WTC11 (cell line): ENCODE data around the gene SLC25A44. TPM values are rescaled to one million over a fixed set of nuclear protein-coding genes. Genes with fewer than 3 reads are reported as not detected.

Experiments
- CTCF ChIP-seq: fragments of 200-600 bp; IDR thresholded peaks from 2 replicates; pipeline ENCODE4 v1.8.0; 2022; ENCODE audit warnings: antibody characterized with exemption
- ELF4 ChIP-seq: sonication (generic); formaldehyde crosslinking; IDR thresholded peaks from 2 replicates; pipeline ENCODE4 v1.8.1; 2022; ENCODE audit warnings: low read depth, mild to moderate bottlenecking, moderate library complexity, missing genetic modification reagents
- ZMAT4 ChIP-seq: fragments of 250-450 bp; sonication (Bioruptor Pico); IDR thresholded peaks from 2 replicates; pipeline ENCODE4 v1.9.0; 2021; ENCODE audit warnings: mild to moderate bottlenecking
- total RNA-seq: library from RNA; stranded (reverse); gene quantifications from 3 replicates; pipeline ENCODE4 v1.2.3, GENCODE V29; 2021

The SLC25A44 gene
- total RNA-seq, 1 experiment from 2014 or later = 29.1 TPM

GRCh38 chr1:156260896-156261295 is 67.0 kb downstream of the SLC25A44 start (continued):
- TF ChIP-seq ZMAT4 (CRISPR knock-in tag) (no peak), CTCF (no peak), ELF4 (no peak)

Other genes with a start within 250 kb of the SLC25A44 start
- 60.0 to 69.5 TPM (median 66.2 TPM) in 3 replicates for gene ARHGEF2, start 215.6 kb upstream of the SLC25A44 start, total RNA-seq
- gene SSR2, start 173.2 kb upstream of the SLC25A44 start, total RNA-seq = 172 to 175 TPM (median 174 TPM) in 3 replicates
- gene UBQLN4, start 140.3 kb upstream of the SLC25A44 start, total RNA-seq = 35.0 to 37.3 TPM (median 36.3 TPM) in 3 replicates
- gene LAMTOR2, start 139.3 kb upstream of the SLC25A44 start, total RNA-seq = 62.4 to 75.7 TPM (median 73.8 TPM) in 3 replicates
- gene RAB25, start 132.9 kb upstream of the SLC25A44 start, total RNA-seq = 61.9 to 82.8 TPM (median 82.5 TPM) in 3 replicates
- 66.3 to 79.1 TPM (median 70.6 TPM) in 3 replicates for gene MEX3A, start 111.6 kb upstream of the SLC25A44 start, total RNA-seq
- gene LMNA, start 79.4 kb upstream of the SLC25A44 start, total RNA-seq = 40.7 to 68.8 TPM (median 46.2 TPM) in 3 replicates
- 6.9 to 12.4 TPM (median 8.7 TPM) in 3 replicates for gene SEMA4A, start 40.5 kb upstream of the SLC25A44 start, total RNA-seq
- 112 to 129 TPM (median 115 TPM) in 3 replicates for gene PMF1, start 18.9 kb downstream of the SLC25A44 start, total RNA-seq
- 2.3 to 3.8 TPM (median 2.6 TPM) in 3 replicates for gene BGLAP, start 48.1 kb downstream of the SLC25A44 start, total RNA-seq
- 5.9 to 7.9 TPM (median 6.5 TPM) in 3 replicates for gene PAQR6, start 54.0 kb downstream of the SLC25A44 start, total RNA-seq
- gene SMG5, start 88.7 kb downstream of the SLC25A44 start, total RNA-seq = 87.7 to 109 TPM (median 91.1 TPM) in 3 replicates
- gene TMEM79, start 90.2 kb downstream of the SLC25A44 start, total RNA-seq = 2.2 to 2.7 TPM (median 2.4 TPM) in 3 replicates
- gene GLMP, start 101.6 kb downstream of the SLC25A44 start, total RNA-seq = 53.7 to 60.3 TPM (median 58.7 TPM) in 3 replicates
- gene VHLL, start 105.2 kb downstream of the SLC25A44 start, total RNA-seq = 0.39 TPM in 1 of 3 replicates, not detected in the others
- 411 to 479 TPM (median 429 TPM) in 3 replicates for gene CCT3, start 144.2 kb downstream of the SLC25A44 start, total RNA-seq
- gene TSACC, start 144.4 kb downstream of the SLC25A44 start, total RNA-seq = 1.8 to 2.7 TPM (median 2.2 TPM) in 3 replicates
- gene RHBG, start 175.1 kb downstream of the SLC25A44 start, total RNA-seq = 1.7 to 2.3 TPM (median 1.9 TPM) in 3 replicates